NCI-H128 (cell line): ENCODE data around the gene OR4C6.

Experiments used
- DNase-seq: peaks from one replicate; lab custom pipeline; 2025; ENCODE audit not compliant: unreplicated experiment; lab: John Stamatoyannopoulos, UW

Gene OR4C6

DNA sequence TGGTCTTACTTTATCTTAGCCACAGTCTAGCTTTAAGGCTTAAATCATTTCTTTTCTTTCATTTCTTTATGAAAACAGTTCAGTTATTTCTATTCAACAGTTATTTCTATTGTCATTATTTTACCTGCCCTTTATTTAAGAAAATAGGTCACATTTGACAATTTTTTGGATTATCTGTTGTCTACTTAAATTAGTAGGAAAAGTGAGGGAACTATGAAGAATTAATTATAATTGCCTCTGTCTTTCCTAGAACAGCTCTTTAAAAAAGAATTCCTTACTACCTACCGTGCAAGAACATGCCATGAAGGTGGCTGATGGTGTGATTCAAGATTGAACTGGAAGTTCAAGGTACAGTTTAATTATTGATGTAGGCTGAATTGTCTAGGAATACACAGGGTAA, at the start of gene OR4C6:
Gene OR4C6 (plus strand): TSS at position 301 of the 400 bp plus-strand sequence. CDS start 2,966 bp downstream, outside the sequence.
- DNase-seq, result no peak

DNA sequence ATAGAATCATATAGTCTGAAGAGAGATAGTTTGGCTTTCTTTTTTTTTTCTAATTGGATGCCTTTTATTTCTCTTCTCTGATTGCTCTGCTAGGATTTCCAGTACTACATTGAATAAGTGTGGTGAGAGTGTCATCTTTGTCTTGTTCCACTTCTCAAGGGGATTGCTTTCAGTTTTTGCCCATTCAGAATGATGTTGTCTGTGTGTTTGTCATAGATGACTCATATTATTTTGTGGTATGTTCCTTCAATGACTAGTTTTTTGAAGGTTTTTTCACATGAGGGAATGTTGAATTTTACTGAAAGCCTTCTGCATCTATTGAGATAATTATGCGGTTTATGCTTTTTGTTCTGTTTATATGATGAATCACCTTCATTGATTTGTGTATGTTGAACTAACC, 37.5 kb upstream of the OR4C6 start:
- DNase-seq, result no peak

DNA sequence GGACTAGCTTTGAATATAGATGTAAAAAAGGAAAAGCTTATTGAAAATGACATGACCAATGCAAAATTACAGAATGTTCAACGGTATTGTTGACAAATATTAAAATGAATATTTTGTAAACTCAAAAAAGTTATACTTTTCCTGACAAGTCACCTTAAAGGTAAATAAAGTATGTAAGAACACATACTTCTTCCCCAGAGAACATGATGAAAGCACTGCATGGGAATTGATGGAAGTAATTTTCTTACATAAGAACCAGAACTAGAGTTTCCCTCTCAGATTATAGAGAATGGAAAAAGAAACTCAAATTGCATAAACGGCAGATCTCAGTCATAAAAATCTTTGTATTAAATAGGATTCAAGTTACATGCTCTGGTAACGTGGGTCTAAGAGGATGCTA, 27.2 kb upstream of the OR4C6 start, which contains the start of gene OR4P4:
Gene OR4P4 (plus strand): TSS at position 301 of the 400 bp plus-strand sequence.
- no peak for DNase-seq

DNA sequence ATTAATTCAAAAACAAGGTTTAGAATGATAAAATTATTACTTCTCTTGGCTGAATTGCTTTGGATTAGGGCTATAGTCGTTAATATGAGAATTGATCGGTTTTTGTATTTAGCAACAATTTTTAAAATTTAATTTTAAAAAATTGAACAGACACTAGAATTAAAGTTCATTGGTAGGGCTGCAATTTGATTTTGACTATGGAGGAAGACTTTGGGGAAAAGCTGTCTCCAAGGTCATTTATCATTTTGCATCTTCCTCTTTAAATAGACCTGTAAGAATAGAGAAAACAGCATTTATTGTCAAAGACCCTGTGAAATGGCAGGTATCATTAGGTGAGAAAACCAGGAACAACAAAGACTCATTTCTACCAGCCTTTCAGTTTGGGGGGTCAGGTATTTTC, 14.0 kb upstream of the OR4C6 start, which contains the start of gene OR4S2:
Gene OR4S2 (plus strand): TSS at position 301 of the 400 bp plus-strand sequence. CDS start 2,577 bp downstream, outside the sequence.
- no peak for DNase-seq

DNA sequence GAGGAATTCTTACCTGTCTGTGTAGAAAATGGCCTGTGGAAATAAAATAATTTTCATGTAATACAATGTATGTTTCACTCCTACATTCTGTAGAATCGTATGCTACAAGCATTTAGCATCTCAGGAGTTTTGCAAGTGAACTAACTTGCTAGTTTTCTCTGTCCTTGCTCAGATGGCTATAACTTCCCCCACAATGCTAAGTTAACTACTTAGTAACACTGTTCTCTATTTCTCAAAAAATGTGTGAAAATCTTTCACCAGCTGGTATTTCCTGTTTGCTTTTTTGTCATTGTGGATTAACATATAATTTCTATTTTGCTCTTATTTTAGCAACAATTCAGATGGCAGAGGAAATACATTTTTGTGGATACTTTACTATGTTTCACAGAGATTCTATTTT, 9.4 kb upstream of the OR4C6 start:
- no peak for DNase-seq

DNA sequence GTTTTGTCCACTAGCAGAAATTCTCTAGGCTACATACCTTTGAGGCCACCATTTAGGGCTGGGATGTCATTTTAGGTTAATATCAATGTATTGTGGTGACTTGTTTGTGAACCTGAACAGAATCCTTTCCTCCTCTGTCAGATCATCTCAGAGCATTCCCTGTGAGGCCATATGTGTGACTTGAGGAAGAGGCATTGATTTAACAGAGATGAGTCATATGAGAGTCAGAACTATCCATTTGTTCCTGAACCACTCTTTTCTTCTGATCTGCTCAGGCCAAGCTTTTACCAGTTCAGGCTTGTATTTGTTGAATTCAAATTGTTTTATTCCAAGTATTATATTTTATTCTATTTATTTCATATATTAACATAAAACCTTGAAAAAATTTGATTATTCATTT, 6.9 kb upstream of the OR4C6 start:
- DNase-seq, result no peak

DNA sequence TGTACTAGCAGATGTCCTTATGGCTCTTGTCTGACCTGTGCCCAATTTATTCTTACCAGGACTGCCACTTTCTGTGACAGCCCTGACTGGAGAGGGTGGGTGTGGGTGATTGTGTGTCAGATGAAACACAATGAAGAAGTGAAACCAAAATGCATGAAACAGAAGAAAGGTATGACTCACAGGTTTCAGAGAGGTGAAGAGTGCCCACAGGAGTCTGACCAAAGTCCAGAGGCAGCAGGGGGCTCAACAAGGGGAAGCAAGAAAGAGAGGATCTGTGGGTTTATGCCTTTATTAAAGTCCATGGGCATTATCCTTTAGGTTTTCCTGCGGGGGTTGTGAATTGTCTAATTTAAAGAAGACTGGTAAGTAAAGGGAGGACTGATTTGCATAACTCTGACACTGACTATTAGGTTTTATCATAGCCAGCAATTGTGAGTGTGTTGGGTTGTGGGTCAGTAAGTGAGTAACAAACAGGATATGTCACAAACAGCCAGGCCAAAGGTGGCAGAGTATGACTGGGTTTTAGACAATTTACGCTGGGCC, 3.9 kb upstream of the OR4C6 start:
- DNase-seq, result no peak

DNA sequence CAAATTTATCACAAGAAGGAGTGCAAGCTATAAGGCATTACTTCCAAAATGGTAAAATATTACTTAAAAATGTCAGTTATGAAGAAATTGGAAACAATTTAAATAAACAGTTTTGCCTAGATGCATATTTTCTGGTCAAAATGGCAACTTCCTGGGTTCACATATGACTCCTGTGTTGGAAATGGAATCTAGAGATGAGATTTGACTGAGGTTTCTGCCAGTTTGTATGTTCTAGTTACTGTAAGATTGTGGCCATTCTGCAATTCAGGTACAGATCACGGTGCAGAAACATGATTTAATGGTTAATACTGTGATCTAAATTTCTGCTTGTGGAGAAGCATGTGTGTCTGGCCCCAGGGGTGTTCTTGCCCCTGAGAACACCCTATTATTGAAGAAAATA, 3.4 kb upstream of the OR4C6 start:
- DNase-seq, result no peak

DNA sequence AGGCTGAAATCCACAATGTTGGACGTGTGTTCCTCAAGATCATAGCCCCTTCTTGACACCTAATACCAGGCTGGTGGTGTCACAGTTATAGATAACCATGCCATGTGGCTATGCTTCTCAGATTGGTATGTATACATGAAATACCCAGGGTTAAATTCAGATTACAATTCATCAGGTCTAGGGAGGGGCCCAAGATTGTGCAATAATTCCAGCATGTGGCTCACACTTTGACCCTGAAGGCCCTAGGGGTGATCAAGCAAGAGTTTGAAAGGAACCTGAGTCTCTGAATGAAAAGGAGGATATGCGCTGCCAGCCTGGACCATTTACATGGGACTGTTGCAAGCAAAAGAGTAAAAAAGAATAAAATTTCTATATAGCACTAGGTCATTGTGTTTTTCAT, 7.4 kb downstream of the OR4C6 start:
- DNase-seq, result no peak

DNA sequence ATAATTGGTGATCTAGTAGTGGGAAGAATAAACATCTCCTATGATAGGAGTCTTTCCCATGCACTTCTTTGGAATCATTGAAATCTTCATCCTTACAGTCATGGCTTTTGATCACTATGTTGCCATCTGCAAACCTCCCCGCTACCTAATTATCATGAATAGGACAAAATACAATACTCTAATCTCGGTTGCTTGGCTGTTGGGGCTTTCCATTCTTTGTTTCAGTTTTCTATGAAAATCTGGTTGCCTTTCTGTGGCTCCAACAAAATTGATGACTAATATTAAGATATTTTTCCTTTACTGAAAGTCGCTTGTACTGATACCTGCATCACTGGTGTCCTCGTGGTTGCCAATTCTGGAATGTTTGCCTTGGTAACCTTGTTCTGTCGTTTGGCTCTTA, 11.9 kb downstream of the OR4C6 start:
- no peak for DNase-seq

DNA sequence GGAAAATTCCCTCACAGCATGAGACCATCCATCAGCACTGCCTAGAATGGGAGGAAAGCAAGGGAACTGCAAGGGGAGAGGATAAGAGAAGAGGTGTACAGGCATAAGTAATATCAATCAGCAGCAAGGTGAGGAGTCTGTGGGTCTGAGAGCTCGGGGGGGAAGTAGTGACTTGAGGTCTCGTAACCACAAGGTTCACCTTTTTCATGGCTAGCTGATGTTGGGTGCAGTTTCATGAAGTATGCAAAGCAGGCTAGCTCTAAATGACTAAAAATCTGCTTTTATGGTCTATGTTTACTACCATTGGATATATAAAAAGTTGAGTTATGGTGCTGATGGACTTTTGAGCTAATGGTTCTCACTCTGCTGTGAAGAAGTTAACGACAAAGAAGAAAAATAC, 35.8 kb downstream of the OR4C6 start:
- no peak for DNase-seq

DNA sequence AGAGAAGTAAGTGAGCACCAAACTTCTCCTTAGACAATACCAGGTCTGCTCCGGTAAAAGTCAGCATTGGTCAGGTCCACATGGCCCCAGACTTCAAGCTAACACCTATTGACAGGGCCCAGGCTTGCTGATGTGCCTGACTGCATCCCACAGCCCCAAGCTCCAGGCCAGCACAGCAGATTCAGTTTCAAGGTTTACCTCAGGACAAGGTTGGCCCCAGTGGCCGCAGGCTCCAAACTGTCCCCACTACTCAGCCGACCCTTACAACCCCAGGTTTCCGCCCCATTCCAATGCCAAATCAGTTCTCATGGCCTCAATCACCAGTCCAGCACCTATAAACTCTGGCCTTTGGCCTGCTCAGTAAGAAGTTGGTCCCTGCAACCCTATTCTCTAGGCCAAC, 39.4 kb downstream of the OR4C6 start:
- no peak for DNase-seq

DNA sequence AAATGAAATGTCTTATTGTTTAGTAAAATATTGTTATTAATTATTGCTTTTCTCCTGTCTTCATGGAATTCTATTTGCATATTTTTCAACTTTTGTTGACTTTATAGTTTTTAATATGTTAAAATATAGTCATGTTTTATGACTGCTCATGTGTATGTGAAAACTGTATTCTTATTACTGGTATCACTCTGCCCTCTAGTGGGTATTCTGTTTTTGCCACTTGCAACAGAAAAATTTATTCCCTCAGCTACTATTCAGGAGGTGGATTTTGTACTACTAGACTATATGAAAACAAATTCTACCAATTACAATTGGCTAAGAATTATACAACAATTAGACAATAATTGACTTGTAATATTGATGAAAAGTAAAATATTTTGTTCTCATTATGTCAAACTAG, 45.0 kb downstream of the OR4C6 start:
- DNase-seq, result no peak

DNA sequence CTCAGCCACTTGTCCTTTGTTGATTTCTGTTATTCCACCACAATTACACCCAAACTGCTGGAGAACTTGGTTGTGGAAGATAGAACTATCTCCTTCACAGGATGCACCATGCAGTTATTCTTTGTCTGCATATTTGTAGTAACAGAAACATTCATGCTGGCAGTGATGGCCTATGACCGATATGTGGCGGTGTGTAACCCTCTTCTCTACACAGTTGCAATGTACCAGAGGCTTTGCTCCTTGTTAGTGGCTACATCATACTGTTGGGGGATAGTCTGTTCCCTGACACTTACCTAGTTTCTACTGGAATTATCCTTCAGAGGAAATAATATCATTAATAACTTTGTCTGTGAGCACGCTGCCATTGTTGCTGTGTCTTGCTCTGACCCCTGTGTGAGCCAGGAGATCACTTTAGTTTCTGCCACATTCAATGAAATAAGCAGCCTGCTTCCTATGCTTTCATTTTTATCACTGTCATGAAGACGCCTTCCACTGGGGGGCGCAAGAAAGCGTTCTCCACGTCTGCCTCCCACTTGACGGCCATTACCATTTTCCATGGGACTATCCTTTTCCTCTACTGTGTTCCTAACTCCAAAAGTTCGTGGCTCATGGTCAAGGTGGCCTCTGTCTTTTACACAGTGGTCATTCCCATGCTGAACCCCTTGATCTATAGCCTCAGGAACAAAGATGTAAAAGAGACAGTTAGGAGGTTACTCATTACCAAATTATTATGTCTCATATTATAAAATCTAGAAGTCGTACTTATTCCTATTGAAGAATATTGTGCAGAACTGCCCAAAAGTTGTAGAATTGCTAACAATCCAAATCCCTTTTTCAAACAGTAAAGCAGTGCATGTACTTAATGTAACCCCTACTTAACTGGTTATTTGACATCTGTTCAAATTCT, 53.2 kb downstream of the OR4C6 start:
- no peak for DNase-seq
